ENCODE results near the gene TBX19.

DNA sequence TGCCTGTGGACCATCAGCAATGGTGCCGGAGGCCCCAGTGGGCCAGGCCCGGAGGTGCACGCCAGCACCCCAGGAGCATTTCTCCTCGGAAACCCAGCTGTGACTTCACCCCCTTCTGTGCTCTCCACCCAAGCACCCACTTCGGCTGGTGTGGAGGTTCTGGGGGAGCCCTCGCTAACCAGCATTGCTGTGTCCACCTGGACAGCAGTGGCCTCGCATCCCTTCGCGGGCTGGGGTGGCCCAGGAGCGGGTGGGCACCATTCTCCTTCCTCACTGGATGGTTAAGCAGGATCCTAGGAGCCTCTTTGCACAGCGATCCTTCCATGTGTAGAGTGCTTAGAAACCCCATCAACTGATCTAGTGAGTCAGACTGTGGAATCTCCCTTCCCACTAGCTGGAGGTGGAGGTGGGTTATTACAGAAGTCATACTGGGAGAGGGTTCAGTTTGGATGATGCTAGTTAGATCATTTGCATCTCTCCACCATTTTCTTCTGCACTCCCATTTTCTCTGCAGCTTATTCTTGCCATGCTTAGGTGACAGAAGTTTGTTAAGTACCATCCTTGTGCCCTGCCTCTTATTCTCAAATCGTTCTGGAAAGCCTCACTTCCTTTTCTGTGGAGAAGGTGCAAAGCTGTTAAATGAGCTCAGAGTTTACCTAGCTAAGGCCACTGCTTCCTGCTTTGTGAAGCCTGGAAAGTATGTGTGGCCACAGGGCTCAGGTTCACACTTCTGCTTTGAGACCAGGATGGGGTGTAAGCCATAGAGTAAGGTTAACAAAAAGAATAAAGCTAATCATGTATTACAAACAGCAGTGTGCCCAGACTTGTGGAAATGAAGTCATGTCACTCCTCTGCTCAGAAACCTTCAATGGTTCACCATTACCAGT is 32.3 kb downstream of the TBX19 start:
- TF ChIP-seq, protein P1, sequence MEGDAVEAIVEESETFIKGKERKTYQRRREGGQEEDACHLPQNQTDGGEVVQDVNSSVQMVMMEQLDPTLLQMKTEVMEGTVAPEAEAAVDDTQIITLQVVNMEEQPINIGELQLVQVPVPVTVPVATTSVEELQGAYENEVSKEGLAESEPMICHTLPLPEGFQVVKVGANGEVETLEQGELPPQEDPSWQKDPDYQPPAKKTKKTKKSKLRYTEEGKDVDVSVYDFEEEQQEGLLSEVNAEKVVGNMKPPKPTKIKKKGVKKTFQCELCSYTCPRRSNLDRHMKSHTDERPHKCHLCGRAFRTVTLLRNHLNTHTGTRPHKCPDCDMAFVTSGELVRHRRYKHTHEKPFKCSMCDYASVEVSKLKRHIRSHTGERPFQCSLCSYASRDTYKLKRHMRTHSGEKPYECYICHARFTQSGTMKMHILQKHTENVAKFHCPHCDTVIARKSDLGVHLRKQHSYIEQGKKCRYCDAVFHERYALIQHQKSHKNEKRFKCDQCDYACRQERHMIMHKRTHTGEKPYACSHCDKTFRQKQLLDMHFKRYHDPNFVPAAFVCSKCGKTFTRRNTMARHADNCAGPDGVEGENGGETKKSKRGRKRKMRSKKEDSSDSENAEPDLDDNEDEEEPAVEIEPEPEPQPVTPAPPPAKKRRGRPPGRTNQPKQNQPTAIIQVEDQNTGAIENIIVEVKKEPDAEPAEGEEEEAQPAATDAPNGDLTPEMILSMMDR (IDR thresholded peaks at IDR 0.05; ENCODE audit: poor library complexity), result no peak
- no peak for TF ChIP-seq EZH2phosphoT487 (IDR thresholded peaks at IDR 0.05; ENCODE audit: low read depth, severe bottlenecking, unreplicated experiment)

Measured in hepatocyte (in vitro differentiated cells).